B cell (primary cell): ENCODE data around the gene GNA14. TPM values are rescaled to one million over a fixed set of nuclear protein-coding genes. Genes with fewer than 3 reads are reported as not detected.

ENCODE experiments used
- ATAC-seq: fragments of 200-7000 bp; cut with Tn5 transposase; one replicate; pipeline ENCODE4 v1.10.0; 2021; ENCODE audit warnings: low read depth, mild to moderate bottlenecking, moderate number of reproducible peaks, moderate library complexity
- CTCF ChIA-PET: fragments of 350-600 bp; sonication (Branson Sonifier 250); formaldehyde crosslinking; loops from one replicate; lab custom pipeline; 2021; ENCODE audit warnings: antibody characterized with exemption, inconsistent platforms; lab: Charles Lee
- POLR2A ChIA-PET: fragments of 350-600 bp; sonication (Branson Sonifier 250); formaldehyde crosslinking; loops from one replicate; lab custom pipeline; 2021; ENCODE audit warnings: antibody characterized with exemption; lab: Charles Lee
- DNase-seq: peaks from one replicate; pipeline ENCODE4 v3.0.0; 2013
- H2AFZ ChIP-seq: 2 replicates; pipeline ENCODE4 v1.6.1; 2012; ENCODE audit warnings: mild to moderate bottlenecking, low read depth, low read length; ENCODE audit not compliant: insufficient read depth, poor library complexity, severe bottlenecking
- H3K27ac ChIP-seq, 2 donors: 1 replicate in 1 of 2; 2 replicates in 1 of 2; pipeline ENCODE4 v1.5.1; 2012 to 2013; ENCODE audit warnings: low read length in 2 of 2, mild to moderate bottlenecking in 2 of 2, moderate library complexity in 1 of 2
- H3K27me3 ChIP-seq, 4 experiments: fragments of 200-600 bp in 1 of 4; sonication (generic) in 1 of 4; replicated peaks in 1 of 4; 1 replicate in 2 of 4; 2 replicates in 2 of 4; pipeline versions ENCODE4 v1.6.1 to v1.7.0; 2013 to 2016; ENCODE audit warnings: low read length in 3 of 4, mild to moderate bottlenecking in 2 of 4, mixed read lengths in 1 of 4, moderate library complexity in 1 of 4; ENCODE audit not compliant: insufficient read depth in 4 of 4, control insufficient read depth in 3 of 4; ENCODE audit errors: control extremely low read depth in 1 of 4
- H3K36me3 ChIP-seq, 2 experiments: replicated peaks in 1 of 2; 1 replicate in 1 of 2; 2 replicates in 1 of 2; pipeline versions ENCODE4 v1.6.1 to v1.7.1; 2013; ENCODE audit warnings: low read length in 1 of 2; ENCODE audit not compliant: insufficient read depth in 2 of 2, control insufficient read depth in 1 of 2; ENCODE audit errors: control extremely low read depth in 1 of 2, extremely low read depth in 1 of 2
- H3K4me1 ChIP-seq, 2 donors: fragments of 200-600 bp in 1 of 2; sonication (generic) in 1 of 2; 1 replicate in 1 of 2; 2 replicates in 1 of 2; pipeline versions ENCODE4 v1.5.1 to v1.6.1; 2013 to 2017; ENCODE audit warnings: low read length in 2 of 2; ENCODE audit not compliant: control insufficient read depth in 2 of 2, insufficient read depth in 2 of 2
- H3K4me2 ChIP-seq: replicated peaks from 2 replicates; pipeline ENCODE3; 2012; ENCODE audit warnings: mild to moderate bottlenecking, low read depth, low read length; ENCODE audit not compliant: poor library complexity, severe bottlenecking
- H3K4me3 ChIP-seq, 5 experiments: fragments of 200-600 bp in 1 of 5; sonication (generic) in 1 of 5; 1 replicate in 3 of 5; 2 replicates in 2 of 5; pipeline versions ENCODE4 v1.5.1 to v1.7.0; 2011 to 2016; ENCODE audit warnings: low read length in 4 of 5, mild to moderate bottlenecking in 4 of 5, low read depth in 2 of 5, control low read depth in 1 of 5, moderate library complexity in 1 of 5; ENCODE audit not compliant: insufficient read depth in 1 of 5; ENCODE audit errors: control extremely low read depth in 1 of 5, extremely low read depth in 1 of 5
- H3K79me2 ChIP-seq: fragments of 200-600 bp; sonication (generic); one replicate; pipeline ENCODE4 v1.6.0; 2016; ENCODE audit warnings: low read length; ENCODE audit not compliant: control insufficient read depth, insufficient read depth
- H3K9ac ChIP-seq: fragments of 200-600 bp; sonication (generic); 2 replicates; pipeline ENCODE4 v1.6.1; 2017; ENCODE audit warnings: mild to moderate bottlenecking, low read length, moderate library complexity
- H3K9me3 ChIP-seq, 3 donors: one replicate each; pipeline versions ENCODE4 v1.6.1 to v1.7.1; 2013; ENCODE audit warnings: low read length in 2 of 3; ENCODE audit not compliant: control insufficient read depth in 2 of 3, insufficient read depth in 1 of 3; ENCODE audit errors: control extremely low read depth in 1 of 3
- H4K20me1 ChIP-seq: 2 replicates; pipeline ENCODE4 v1.6.0; 2012; ENCODE audit warnings: mild to moderate bottlenecking, low read length; ENCODE audit not compliant: insufficient read depth, control insufficient read depth, poor library complexity, severe bottlenecking
- H3K27ac Mint-ChIP-seq: one replicate; pipeline ENCODE4 v1.8.0; 2021; ENCODE audit warnings: mixed read lengths
- H3K27me3 Mint-ChIP-seq: one replicate; pipeline ENCODE4 v1.8.0; 2021; ENCODE audit warnings: mixed read lengths
- H3K4me1 Mint-ChIP-seq: one replicate; pipeline ENCODE4 v1.8.0; 2021; ENCODE audit warnings: mixed read lengths
- H3K4me3 Mint-ChIP-seq: one replicate; pipeline ENCODE4 v1.8.0; 2021; ENCODE audit warnings: mixed read lengths
- H3K9me3 Mint-ChIP-seq: one replicate; pipeline ENCODE4 v1.8.0; 2022; ENCODE audit warnings: mixed read lengths; ENCODE audit not compliant: insufficient read depth
- EZH2 ChIP-seq: IDR thresholded peaks from 2 replicates; pipeline ENCODE4 v1.6.1; 2012; ENCODE audit warnings: borderline replicate concordance, low read depth, mild to moderate bottlenecking, moderate library complexity, low read length; ENCODE audit not compliant: insufficient read depth, poor library complexity, severe bottlenecking
- WGBS: methylation state at CpG from one replicate; pipeline ENCODE4 v1.1.5; 2013; ENCODE audit warnings: missing lambda C conversion rate; ENCODE audit not compliant: insufficient coverage; 5-methylcytosine and 5-hydroxymethylcytosine counted together
- intact Hi-C: fragments of 100-400 bp; cut with micrococcal nuclease; formaldehyde crosslinking; loops from one replicate; pipeline ENCODE4 v1.10.0; 2022
- polyA plus RNA-seq: library from polyadenylated mRNA; depleted of rRNA; stranded (reverse); fragments of >200 nt; gene quantifications from 2 replicates; pipeline ENCODE4 v1.2.3, GENCODE V29; 2012
- total RNA-seq, 2 donors: library from RNA; stranded (reverse); fragments of 120-200 nt in 1 of 2; gene quantifications; 1 replicate in 1 of 2; 2 replicates in 1 of 2; pipeline versions ENCODE4 v1.2.3 to v1.2.4, GENCODE V29; 2013 to 2022
- TF ChIP-seq, protein P1 (sequence below): fragments of 200-600 bp; IDR thresholded peaks from one replicate; pipeline ENCODE4 v1.8.0; 2022; ENCODE audit warnings: antibody characterized with exemption, mild to moderate bottlenecking

The GNA14 gene
- total and polyA plus RNA-seq, 2 donors (not counting 1 experiment from before 2014, with no cell fraction given), result not detected

DNA sequence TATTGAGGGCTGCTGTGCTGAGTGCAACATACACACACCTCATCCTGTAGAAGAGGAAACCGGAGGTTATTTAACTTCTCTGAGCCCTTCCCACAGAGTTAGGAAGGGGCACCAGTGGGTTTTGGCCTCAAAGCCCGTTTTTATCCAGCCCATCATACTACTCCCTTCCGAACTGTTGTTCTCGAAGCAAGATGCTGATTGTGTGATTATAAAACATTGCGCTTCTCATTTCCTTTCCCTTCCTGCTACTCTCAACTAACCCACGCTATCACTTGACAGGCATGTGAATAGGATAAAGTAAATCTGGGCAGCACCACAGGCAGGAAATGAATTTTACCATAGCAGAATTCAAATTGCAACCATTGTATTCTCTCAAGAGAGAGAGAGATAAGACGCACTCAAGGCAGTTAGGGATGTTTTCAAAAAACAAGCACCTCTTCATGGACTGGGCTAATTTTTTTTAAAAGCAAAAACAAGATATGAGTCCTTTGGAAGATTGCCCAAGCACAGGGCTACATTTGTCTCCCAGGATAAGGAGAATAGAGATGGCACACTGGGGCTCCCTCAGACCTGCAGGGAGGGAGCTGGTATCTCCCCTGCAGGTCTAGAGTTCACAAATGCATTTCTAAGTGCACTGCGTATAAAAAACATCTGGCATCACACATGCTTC, 52.6 kb downstream of the GNA14 start:
- Histone ChIP-seq H4K20me1 (no peaks in the 10 kb centered on the region), H3K79me2 (no peaks in the 10 kb centered on the region), H3K27me3 (no peaks in the 10 kb centered on the region), H2AFZ (no peak overlapping the region), H3K4me2 (no peak overlapping the region), H3K4me3 (no peak overlapping the region), H3K9me3 (no peaks in the 10 kb centered on the region), H3K27ac (no peak overlapping the region), H3K36me3 (no peaks in the 10 kb centered on the region), H3K4me1 (no peaks in the 10 kb centered on the region), H3K9ac (no peak overlapping the region)
- no peak for TF ChIP-seq EZH2
- TF ChIP-seq, protein P1, sequence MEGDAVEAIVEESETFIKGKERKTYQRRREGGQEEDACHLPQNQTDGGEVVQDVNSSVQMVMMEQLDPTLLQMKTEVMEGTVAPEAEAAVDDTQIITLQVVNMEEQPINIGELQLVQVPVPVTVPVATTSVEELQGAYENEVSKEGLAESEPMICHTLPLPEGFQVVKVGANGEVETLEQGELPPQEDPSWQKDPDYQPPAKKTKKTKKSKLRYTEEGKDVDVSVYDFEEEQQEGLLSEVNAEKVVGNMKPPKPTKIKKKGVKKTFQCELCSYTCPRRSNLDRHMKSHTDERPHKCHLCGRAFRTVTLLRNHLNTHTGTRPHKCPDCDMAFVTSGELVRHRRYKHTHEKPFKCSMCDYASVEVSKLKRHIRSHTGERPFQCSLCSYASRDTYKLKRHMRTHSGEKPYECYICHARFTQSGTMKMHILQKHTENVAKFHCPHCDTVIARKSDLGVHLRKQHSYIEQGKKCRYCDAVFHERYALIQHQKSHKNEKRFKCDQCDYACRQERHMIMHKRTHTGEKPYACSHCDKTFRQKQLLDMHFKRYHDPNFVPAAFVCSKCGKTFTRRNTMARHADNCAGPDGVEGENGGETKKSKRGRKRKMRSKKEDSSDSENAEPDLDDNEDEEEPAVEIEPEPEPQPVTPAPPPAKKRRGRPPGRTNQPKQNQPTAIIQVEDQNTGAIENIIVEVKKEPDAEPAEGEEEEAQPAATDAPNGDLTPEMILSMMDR, result no peak
- no peak overlapping the region for H3K27ac Mint-ChIP-seq
- no peak for DNase-seq
- ChIA-PET CTCF (no interaction called here), POLR2A (no interaction called here)
- WGBS, result 0% methylated on average over 1 of the region's 8 CpGs
- ATAC-seq, result no peak
- no peak overlapping the region for H3K4me3 Mint-ChIP-seq
- H3K4me1 Mint-ChIP-seq, result no peaks in the 10 kb centered on the region
- H3K9me3 Mint-ChIP-seq, result no peaks in the 10 kb centered on the region
- H3K27me3 Mint-ChIP-seq, result peaks cover 22% of the 10 kb centered on the region
- intact Hi-C loops, result no loop called here

DNA sequence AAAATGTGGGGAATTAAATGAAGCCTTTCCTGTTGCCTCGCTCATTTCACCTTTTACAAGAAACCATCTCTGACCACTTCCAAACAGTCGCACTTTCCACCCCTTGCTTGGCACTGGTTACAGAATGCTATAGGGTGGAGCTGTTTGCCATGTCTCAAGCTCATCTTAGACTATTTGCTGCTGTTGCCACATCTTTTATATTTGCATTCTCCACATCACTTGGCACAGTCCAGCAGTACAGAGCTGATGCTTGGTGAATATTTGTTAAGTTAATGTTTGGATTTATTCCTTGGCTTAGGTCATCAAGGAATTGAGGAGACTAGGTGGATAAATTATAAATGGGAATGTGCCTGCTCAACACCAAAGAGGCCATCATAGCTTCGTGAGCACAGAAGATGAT, 53.2 kb downstream of the GNA14 start:
- DNase-seq (no peak), ATAC-seq (no peak)
- WGBS, result 33% methylated on average over 1 of the region's 3 CpGs
- ChIA-PET POLR2A (no interaction called here), CTCF (no interaction called here)
- no peaks in the 10 kb centered on the region for H3K4me1 Mint-ChIP-seq
- no peaks in the 10 kb centered on the region for H3K79me2 ChIP-seq
- intact Hi-C loops, result no loop called here
- no peaks in the 10 kb centered on the region for H3K9me3 Mint-ChIP-seq
- no peak overlapping the region for H3K4me3 ChIP-seq
- no peak overlapping the region for H2AFZ ChIP-seq
- H4K20me1 ChIP-seq, result no peaks in the 10 kb centered on the region
- no peak overlapping the region for H3K4me3 Mint-ChIP-seq
- H3K9ac ChIP-seq, result no peak overlapping the region
- no peak overlapping the region for H3K27ac ChIP-seq
- H3K27me3 Mint-ChIP-seq, result peaks cover 22% of the 10 kb centered on the region
- H3K9me3 ChIP-seq, result no peaks in the 10 kb centered on the region
- H3K4me1 ChIP-seq, result no peaks in the 10 kb centered on the region
- H3K36me3 ChIP-seq, result no peaks in the 10 kb centered on the region
- H3K4me2 ChIP-seq, result no peak overlapping the region
- H3K27ac Mint-ChIP-seq, result no peak overlapping the region
- H3K27me3 ChIP-seq, result no peaks in the 10 kb centered on the region
- TF ChIP-seq EZH2, result no peak
- TF ChIP-seq, protein P1, result no peak
